Trophoblast cell (in vitro differentiated cells and primary cell): ENCODE measurements around the gene VIT.

Experiments used
- DNase-seq, 2 donors: peaks; one replicate each; pipeline ENCODE4 v3.0.0-alpha.2; 2016
- H2AFZ ChIP-seq: 2 replicates; pipeline ENCODE4 v1.6.1; 2013; ENCODE audit warnings: low read length, moderate library complexity, mild to moderate bottlenecking; ENCODE audit not compliant: insufficient read depth, poor library complexity
- H2AK5ac ChIP-seq: 2 replicates; pipeline ENCODE4 v1.6.1; 2013; ENCODE audit warnings: mild to moderate bottlenecking, low read length
- H2BK120ac ChIP-seq: 2 replicates; pipeline ENCODE4 v1.6.1; 2013; ENCODE audit warnings: low read length, mild to moderate bottlenecking, moderate library complexity; ENCODE audit not compliant: insufficient read depth, poor library complexity
- H2BK12ac ChIP-seq: 2 replicates; pipeline ENCODE4 v1.6.1; 2013; ENCODE audit warnings: mild to moderate bottlenecking, low read length, moderate library complexity
- H2BK5ac ChIP-seq: 2 replicates; pipeline ENCODE4 v1.6.1; 2013; ENCODE audit warnings: low read length, low read depth, moderate library complexity, mild to moderate bottlenecking; ENCODE audit not compliant: poor library complexity
- H3K14ac ChIP-seq: 2 replicates; pipeline ENCODE4 v1.6.1; 2013; ENCODE audit warnings: mild to moderate bottlenecking, low read length
- H3K18ac ChIP-seq: 2 replicates; pipeline ENCODE4 v1.6.1; 2013; ENCODE audit warnings: mild to moderate bottlenecking, low read length
- H3K23ac ChIP-seq: 2 replicates; pipeline ENCODE4 v1.6.1; 2013; ENCODE audit warnings: low read length
- H3K27ac ChIP-seq: 2 replicates; pipeline ENCODE4 v1.5.1; 2013; ENCODE audit warnings: low read depth, mild to moderate bottlenecking, inconsistent platforms, low read length, moderate library complexity
- H3K27me3 ChIP-seq: 2 replicates; pipeline ENCODE4 v1.6.1; 2013; ENCODE audit warnings: inconsistent platforms, mild to moderate bottlenecking, low read length, moderate library complexity; ENCODE audit not compliant: insufficient read depth
- H3K36me3 ChIP-seq, 2 experiments: 1 replicate in 1 of 2; 2 replicates in 1 of 2; pipeline ENCODE4 v1.6.1; 2013; ENCODE audit warnings: low read length in 2 of 2, mild to moderate bottlenecking in 2 of 2, moderate library complexity in 1 of 2; ENCODE audit not compliant: insufficient read depth in 2 of 2, control insufficient read depth in 1 of 2
- H3K4ac ChIP-seq: 2 replicates; pipeline ENCODE4 v1.6.1; 2013; ENCODE audit warnings: low read depth, mild to moderate bottlenecking, low read length, moderate library complexity
- H3K4me1 ChIP-seq, 2 experiments: 1 replicate in 1 of 2; 2 replicates in 1 of 2; pipeline ENCODE4 v1.6.1; 2013; ENCODE audit warnings: low read length in 2 of 2, mild to moderate bottlenecking in 2 of 2, moderate library complexity in 1 of 2; ENCODE audit not compliant: insufficient read depth in 2 of 2, control insufficient read depth in 1 of 2
- H3K4me2 ChIP-seq: 2 replicates; pipeline ENCODE4 v1.6.1; 2013; ENCODE audit warnings: inconsistent platforms, mild to moderate bottlenecking, low read length, moderate library complexity
- H3K4me3 ChIP-seq: 2 replicates; pipeline ENCODE4 v1.5.1; 2013; ENCODE audit warnings: mild to moderate bottlenecking, low read depth, low read length, inconsistent platforms
- H3K79me1 ChIP-seq: one replicate; pipeline ENCODE4 v1.6.1; 2013; ENCODE audit warnings: low read length
- H3K79me2 ChIP-seq: 2 replicates; pipeline ENCODE4 v1.6.1; 2013; ENCODE audit warnings: low read length, mild to moderate bottlenecking; ENCODE audit not compliant: control insufficient read depth, insufficient read depth, poor library complexity
- H3K9ac ChIP-seq: 2 replicates; pipeline ENCODE4 v1.6.1; 2013; ENCODE audit warnings: mild to moderate bottlenecking, low read length
- H3K9me3 ChIP-seq: 2 replicates; pipeline ENCODE4 v1.6.1; 2013; ENCODE audit warnings: low read depth, mild to moderate bottlenecking, control low read depth, inconsistent platforms, low read length; ENCODE audit not compliant: insufficient read depth
- H4K12ac ChIP-seq: 2 replicates; pipeline ENCODE4 v1.6.1; 2013; ENCODE audit warnings: low read depth, mild to moderate bottlenecking, low read length, moderate library complexity
- H4K8ac ChIP-seq: 2 replicates; pipeline ENCODE4 v1.6.1; 2013; ENCODE audit warnings: low read depth, mild to moderate bottlenecking, low read length, moderate library complexity
- H4K91ac ChIP-seq: one replicate; pipeline ENCODE4 v1.6.1; 2013; ENCODE audit warnings: low read depth, mild to moderate bottlenecking, low read length, moderate library complexity
- WGBS: extraction: QIAGEN DNeasy Blood & Tissue Kit; methylation state at CpG from one replicate; pipeline ENCODE4 v1.1.7; 2013; ENCODE audit warnings: missing lambda C conversion rate; ENCODE audit not compliant: insufficient read length, insufficient coverage; ENCODE audit errors: extremely low coverage; 5-methylcytosine and 5-hydroxymethylcytosine counted together

Gene VIT

DNA sequence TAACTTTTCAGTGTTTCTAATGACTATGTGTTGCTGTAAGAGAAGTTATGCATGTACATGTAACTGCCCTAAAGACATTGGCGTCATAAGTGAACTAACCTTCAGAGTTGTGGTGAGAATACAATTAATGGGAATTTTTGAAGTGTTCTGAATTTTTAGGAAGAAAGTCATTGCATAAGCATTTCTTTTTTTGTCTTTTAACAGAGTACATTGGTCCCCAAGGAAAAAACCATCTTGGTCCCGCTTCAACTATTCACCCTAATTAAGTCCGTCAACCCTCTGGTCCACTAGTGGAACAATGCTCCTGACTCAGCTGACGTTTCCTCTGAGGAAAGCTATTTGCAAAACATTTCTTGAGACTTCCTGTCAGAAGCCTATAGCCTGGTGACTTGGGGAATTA lies 41.1 kb upstream of the VIT start:
- Histone ChIP-seq H4K8ac (no peak overlapping the region), H3K27ac (peak overlapping the region; percentile 27), H3K9me3 (no peaks in the 10 kb centered on the region), H3K4me3 (no peak overlapping the region), H3K14ac (no peak overlapping the region), H3K18ac (no peak overlapping the region), H2BK120ac (peak overlapping the region; percentile 58), H2AK5ac (no peak overlapping the region), H3K23ac (no peak overlapping the region), H4K91ac (peak overlapping the region; percentile 57), H3K27me3 (no peaks in the 10 kb centered on the region), H2AFZ (no peak overlapping the region), H3K79me2 (no peaks in the 10 kb centered on the region), H4K12ac (no peak overlapping the region), H2BK12ac (peak overlapping the region; percentile 13), H3K36me3 (no peaks in the 10 kb centered on the region), H3K9ac (no peak overlapping the region), H3K4me2 (no peak overlapping the region), H3K4ac (no peak overlapping the region), H3K4me1 (peaks cover 7% of the 10 kb centered on the region in 2 experiments), H3K79me1 (peaks cover 5% of the 10 kb centered on the region), H2BK5ac (no peak overlapping the region)
- WGBS = no CpG with 5 or more reads among the region's 4 CpGs
- peak; percentile 48 to 81 for DNase-seq

DNA sequence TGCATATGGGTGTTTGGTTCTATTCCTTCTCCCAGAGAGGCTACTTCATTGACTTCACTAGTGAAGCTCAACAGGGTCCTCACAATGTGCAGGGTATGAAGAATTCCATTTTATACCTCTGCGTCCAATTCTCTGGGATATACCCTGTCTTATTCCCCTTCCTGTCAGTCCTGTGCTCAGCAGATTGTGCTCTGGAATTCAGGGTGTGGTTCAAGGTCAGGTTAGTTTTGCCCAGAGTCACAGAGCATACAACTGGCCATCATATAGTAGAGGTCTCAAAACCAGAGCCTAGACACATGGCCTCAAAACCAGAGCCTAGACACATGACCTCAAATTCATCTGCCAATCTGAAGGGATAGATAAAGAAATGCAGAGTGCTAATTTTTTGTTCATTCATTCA lies 38.8 kb upstream of the VIT start:
- H3K4me3 ChIP-seq = no peak overlapping the region
- WGBS = no CpG with 5 or more reads among the region's 1 CpG
- H3K14ac ChIP-seq = peak overlapping the region; percentile 56
- peak overlapping the region; percentile 50 for H2BK12ac ChIP-seq
- H3K36me3 ChIP-seq = no peaks in the 10 kb centered on the region
- no peak overlapping the region for H3K9ac ChIP-seq
- no peaks in the 10 kb centered on the region for H3K9me3 ChIP-seq
- H3K27me3 ChIP-seq = no peaks in the 10 kb centered on the region
- no peak overlapping the region for H4K8ac ChIP-seq
- no peak overlapping the region for H4K12ac ChIP-seq
- H3K4ac ChIP-seq = peak overlapping the region; percentile 91
- peak overlapping the region; percentile 86 for H2AK5ac ChIP-seq
- no peak overlapping the region for H2AFZ ChIP-seq
- H4K91ac ChIP-seq = peak overlapping the region; percentile 66
- peaks cover 5% of the 10 kb centered on the region for H3K79me1 ChIP-seq
- H2BK5ac ChIP-seq = peak overlapping the region; percentile 21
- H3K27ac ChIP-seq = no peak overlapping the region
- DNase-seq = no peak
- H2BK120ac ChIP-seq = peak overlapping the region; percentile 22
- peaks cover 4 to 7% of the 10 kb centered on the region in 2 experiments for H3K4me1 ChIP-seq
- H3K23ac ChIP-seq = no peak overlapping the region
- H3K79me2 ChIP-seq = no peaks in the 10 kb centered on the region
- no peak overlapping the region for H3K4me2 ChIP-seq
- no peak overlapping the region for H3K18ac ChIP-seq

DNA sequence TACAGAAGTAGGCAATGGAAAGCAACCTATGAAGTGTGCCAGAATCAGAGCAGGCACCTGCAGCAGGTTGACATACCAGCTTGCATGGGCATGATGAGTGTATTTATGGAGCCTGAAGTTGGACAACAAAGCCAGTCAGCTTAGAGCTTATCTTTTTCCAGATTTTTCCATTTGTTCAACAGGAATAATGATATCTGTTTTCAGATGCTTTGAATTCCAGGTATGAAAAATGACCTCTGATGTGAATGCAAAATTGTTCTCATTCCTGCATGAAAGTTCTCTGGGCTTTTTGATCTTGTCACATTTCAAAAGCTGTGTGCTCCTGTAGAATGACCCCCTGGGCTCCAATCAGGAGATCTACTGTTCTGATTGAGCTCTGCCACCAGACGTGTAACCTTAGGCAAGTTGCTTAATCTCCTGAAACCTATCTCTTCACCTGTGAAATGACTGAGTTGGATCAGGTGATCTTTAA lies 38.2 kb upstream of the VIT start:
- Histone ChIP-seq H3K4me3 (no peak overlapping the region), H4K12ac (no peak overlapping the region), H3K4me1 (peaks cover 4 to 7% of the 10 kb centered on the region in 2 experiments), H2BK12ac (no peak overlapping the region), H3K9ac (no peak overlapping the region), H2BK120ac (no peak overlapping the region), H4K8ac (no peak overlapping the region), H3K79me2 (no peaks in the 10 kb centered on the region), H2AK5ac (no peak overlapping the region), H3K9me3 (no peaks in the 10 kb centered on the region), H2BK5ac (no peak overlapping the region), H3K27ac (peak overlapping the region; percentile 20), H3K27me3 (no peaks in the 10 kb centered on the region), H3K36me3 (no peaks in the 10 kb centered on the region), H3K4ac (no peak overlapping the region), H3K4me2 (no peak overlapping the region), H3K18ac (no peak overlapping the region), H3K23ac (no peak overlapping the region), H3K14ac (no peak overlapping the region), H4K91ac (no peak overlapping the region), H2AFZ (no peak overlapping the region), H3K79me1 (peaks cover 5% of the 10 kb centered on the region)
- no CpG with 5 or more reads among the region's 1 CpG for WGBS
- DNase-seq = peak; percentile 84 to 96

- no peak for DNase-seq
- Histone ChIP-seq H2AFZ (no peak overlapping the region), H3K9ac (no peak overlapping the region), H3K4me3 (no peak overlapping the region), H3K23ac (no peak overlapping the region), H3K14ac (no peak overlapping the region), H2AK5ac (no peak overlapping the region), H3K79me2 (no peaks in the 10 kb centered on the region), H3K36me3 (no peaks in the 10 kb centered on the region), H2BK5ac (no peak overlapping the region), H3K27ac (no peak overlapping the region), H3K4ac (no peak overlapping the region), H3K9me3 (no peaks in the 10 kb centered on the region), H3K27me3 (no peaks in the 10 kb centered on the region), H3K4me2 (no peak overlapping the region), H4K12ac (no peak overlapping the region), H3K18ac (no peak overlapping the region), H4K8ac (no peak overlapping the region), H4K91ac (no peak overlapping the region), H2BK120ac (no peak overlapping the region), H3K79me1 (peaks cover 8% of the 10 kb centered on the region), H2BK12ac (no peak overlapping the region), H3K4me1 (peaks cover 4 to 7% of the 10 kb centered on the region in 2 experiments)
- no CpG with 5 or more reads among the region's 2 CpGs for WGBS
Measured at GRCh38 chr2:36659218-36659617, 37.3 kb upstream of the VIT start.
